B cell (primary cell): ENCODE data around the gene RIPOR3. TPM values are rescaled to one million over a fixed set of nuclear protein-coding genes. Genes with fewer than 3 reads are reported as not detected.

Experiments
- ATAC-seq: fragments of 200-7000 bp; cut with Tn5 transposase; one replicate; pipeline ENCODE4 v1.10.0; 2021; ENCODE audit warnings: low read depth, mild to moderate bottlenecking, moderate number of reproducible peaks, moderate library complexity
- CTCF ChIA-PET: fragments of 350-600 bp; sonication (Branson Sonifier 250); formaldehyde crosslinking; loops from one replicate; lab custom pipeline; 2021; ENCODE audit warnings: antibody characterized with exemption, inconsistent platforms; lab: Charles Lee
- POLR2A ChIA-PET: fragments of 350-600 bp; sonication (Branson Sonifier 250); formaldehyde crosslinking; loops from one replicate; lab custom pipeline; 2021; ENCODE audit warnings: antibody characterized with exemption; lab: Charles Lee
- DNase-seq: peaks from one replicate; pipeline ENCODE4 v3.0.0; 2013
- H2AFZ ChIP-seq: 2 replicates; pipeline ENCODE4 v1.6.1; 2012; ENCODE audit warnings: mild to moderate bottlenecking, low read depth, low read length; ENCODE audit not compliant: insufficient read depth, poor library complexity, severe bottlenecking
- H3K27ac ChIP-seq, 2 donors: 1 replicate in 1 of 2; 2 replicates in 1 of 2; pipeline ENCODE4 v1.5.1; 2012 to 2013; ENCODE audit warnings: low read length in 2 of 2, mild to moderate bottlenecking in 2 of 2, moderate library complexity in 1 of 2
- H3K27me3 ChIP-seq, 4 experiments: fragments of 200-600 bp in 1 of 4; sonication (generic) in 1 of 4; replicated peaks in 1 of 4; 1 replicate in 2 of 4; 2 replicates in 2 of 4; pipeline versions ENCODE4 v1.6.1 to v1.7.0; 2013 to 2016; ENCODE audit warnings: low read length in 3 of 4, mild to moderate bottlenecking in 2 of 4, mixed read lengths in 1 of 4, moderate library complexity in 1 of 4; ENCODE audit not compliant: insufficient read depth in 4 of 4, control insufficient read depth in 3 of 4; ENCODE audit errors: control extremely low read depth in 1 of 4
- H3K36me3 ChIP-seq, 2 experiments: replicated peaks in 1 of 2; 1 replicate in 1 of 2; 2 replicates in 1 of 2; pipeline versions ENCODE4 v1.6.1 to v1.7.1; 2013; ENCODE audit warnings: low read length in 1 of 2; ENCODE audit not compliant: insufficient read depth in 2 of 2, control insufficient read depth in 1 of 2; ENCODE audit errors: control extremely low read depth in 1 of 2, extremely low read depth in 1 of 2
- H3K4me1 ChIP-seq, 2 donors: fragments of 200-600 bp in 1 of 2; sonication (generic) in 1 of 2; 1 replicate in 1 of 2; 2 replicates in 1 of 2; pipeline versions ENCODE4 v1.5.1 to v1.6.1; 2013 to 2017; ENCODE audit warnings: low read length in 2 of 2; ENCODE audit not compliant: control insufficient read depth in 2 of 2, insufficient read depth in 2 of 2
- H3K4me2 ChIP-seq: replicated peaks from 2 replicates; pipeline ENCODE3; 2012; ENCODE audit warnings: mild to moderate bottlenecking, low read depth, low read length; ENCODE audit not compliant: poor library complexity, severe bottlenecking
- H3K4me3 ChIP-seq, 5 experiments: fragments of 200-600 bp in 1 of 5; sonication (generic) in 1 of 5; 1 replicate in 3 of 5; 2 replicates in 2 of 5; pipeline versions ENCODE4 v1.5.1 to v1.7.0; 2011 to 2016; ENCODE audit warnings: low read length in 4 of 5, mild to moderate bottlenecking in 4 of 5, low read depth in 2 of 5, control low read depth in 1 of 5, moderate library complexity in 1 of 5; ENCODE audit not compliant: insufficient read depth in 1 of 5; ENCODE audit errors: control extremely low read depth in 1 of 5, extremely low read depth in 1 of 5
- H3K79me2 ChIP-seq: fragments of 200-600 bp; sonication (generic); one replicate; pipeline ENCODE4 v1.6.0; 2016; ENCODE audit warnings: low read length; ENCODE audit not compliant: control insufficient read depth, insufficient read depth
- H3K9ac ChIP-seq: fragments of 200-600 bp; sonication (generic); 2 replicates; pipeline ENCODE4 v1.6.1; 2017; ENCODE audit warnings: mild to moderate bottlenecking, low read length, moderate library complexity
- H3K9me3 ChIP-seq, 3 donors: one replicate each; pipeline versions ENCODE4 v1.6.1 to v1.7.1; 2013; ENCODE audit warnings: low read length in 2 of 3; ENCODE audit not compliant: control insufficient read depth in 2 of 3, insufficient read depth in 1 of 3; ENCODE audit errors: control extremely low read depth in 1 of 3
- H4K20me1 ChIP-seq: 2 replicates; pipeline ENCODE4 v1.6.0; 2012; ENCODE audit warnings: mild to moderate bottlenecking, low read length; ENCODE audit not compliant: insufficient read depth, control insufficient read depth, poor library complexity, severe bottlenecking
- H3K27ac Mint-ChIP-seq: one replicate; pipeline ENCODE4 v1.8.0; 2021; ENCODE audit warnings: mixed read lengths
- H3K27me3 Mint-ChIP-seq: one replicate; pipeline ENCODE4 v1.8.0; 2021; ENCODE audit warnings: mixed read lengths
- H3K4me1 Mint-ChIP-seq: one replicate; pipeline ENCODE4 v1.8.0; 2021; ENCODE audit warnings: mixed read lengths
- H3K4me3 Mint-ChIP-seq: one replicate; pipeline ENCODE4 v1.8.0; 2021; ENCODE audit warnings: mixed read lengths
- H3K9me3 Mint-ChIP-seq: one replicate; pipeline ENCODE4 v1.8.0; 2022; ENCODE audit warnings: mixed read lengths; ENCODE audit not compliant: insufficient read depth
- CTCF ChIP-seq: fragments of 200-600 bp; IDR thresholded peaks from one replicate; pipeline ENCODE4 v1.8.0; 2022; ENCODE audit warnings: antibody characterized with exemption, mild to moderate bottlenecking
- EZH2 ChIP-seq: IDR thresholded peaks from 2 replicates; pipeline ENCODE4 v1.6.1; 2012; ENCODE audit warnings: borderline replicate concordance, low read depth, mild to moderate bottlenecking, moderate library complexity, low read length; ENCODE audit not compliant: insufficient read depth, poor library complexity, severe bottlenecking
- WGBS: methylation state at CpG from one replicate; pipeline ENCODE4 v1.1.5; 2013; ENCODE audit warnings: missing lambda C conversion rate; ENCODE audit not compliant: insufficient coverage; 5-methylcytosine and 5-hydroxymethylcytosine counted together
- intact Hi-C: fragments of 100-400 bp; cut with micrococcal nuclease; formaldehyde crosslinking; loops from one replicate; pipeline ENCODE4 v1.10.0; 2022
- polyA plus RNA-seq: library from polyadenylated mRNA; depleted of rRNA; stranded (reverse); fragments of >200 nt; gene quantifications from 2 replicates; pipeline ENCODE4 v1.2.3, GENCODE V29; 2012
- total RNA-seq, 2 donors: library from RNA; stranded (reverse); fragments of 120-200 nt in 1 of 2; gene quantifications; 1 replicate in 1 of 2; 2 replicates in 1 of 2; pipeline versions ENCODE4 v1.2.3 to v1.2.4, GENCODE V29; 2013 to 2022

Gene RIPOR3
- total and polyA plus RNA-seq, 2 donors (not counting 1 experiment from before 2014, with no cell fraction given): 0.09 to 0.27 TPM

- peaks cover 0 to 33% (median 6%) of the 10 kb centered on the region in 4 experiments for H3K27me3 ChIP-seq
- H4K20me1 ChIP-seq: no peaks in the 10 kb centered on the region
- Mint-ChIP-seq H3K9me3 (no peaks in the 10 kb centered on the region), H3K27ac (no peak overlapping the region), H3K4me1 (peaks cover 10% of the 10 kb centered on the region), H3K4me3 (no peak overlapping the region), H3K27me3 (peaks cover 30% of the 10 kb centered on the region)
- H3K9ac ChIP-seq: no peak overlapping the region
- POLR2A ChIA-PET: no interaction called here
- 94% methylated on average over 10 of the region's 10 CpGs for WGBS
- no peaks in the 10 kb centered on the region for H3K9me3 ChIP-seq
- no peaks in the 10 kb centered on the region for H3K36me3 ChIP-seq
- H3K4me2 ChIP-seq: no peak overlapping the region
- CTCF ChIA-PET: interaction anchor here (0.7 kb wide), 1 partner anchor 96 kb away, joined by 3 read pairs; no protein-coding TSS in a partner anchor
- no peak for DNase-seq
- H3K4me1 ChIP-seq: peaks cover 8 to 11% of the 10 kb centered on the region in 2 donors
- intact Hi-C loops: no loop called here
- H3K27ac ChIP-seq: no peak overlapping the region
- H3K4me3 ChIP-seq: no peak overlapping the region
- TF ChIP-seq EZH2: no peak
- no peak for TF ChIP-seq CTCF
- H2AFZ ChIP-seq: no peak overlapping the region
- H3K79me2 ChIP-seq: no peaks in the 10 kb centered on the region
- ATAC-seq: no peak
Measured at GRCh38 chr20:50686821-50687220, 4.5 kb downstream of the RIPOR3 start.

- Histone ChIP-seq H3K4me2 (no peak overlapping the region), H3K4me1 (no peaks in the 10 kb centered on the region), H3K27ac (no peak overlapping the region), H3K9me3 (no peaks in the 10 kb centered on the region), H2AFZ (no peak overlapping the region), H3K9ac (no peak overlapping the region), H3K79me2 (no peaks in the 10 kb centered on the region), H3K4me3 (no peak overlapping the region), H3K27me3 (peaks cover 0 to 7% (median 0%) of the 10 kb centered on the region in 4 experiments), H4K20me1 (no peaks in the 10 kb centered on the region), H3K36me3 (no peaks in the 10 kb centered on the region)
- CTCF ChIA-PET: no interaction called here
- Mint-ChIP-seq H3K4me1 (no peaks in the 10 kb centered on the region), H3K4me3 (no peak overlapping the region), H3K27me3 (peaks cover 12% of the 10 kb centered on the region), H3K9me3 (no peaks in the 10 kb centered on the region), H3K27ac (no peak overlapping the region)
- POLR2A ChIA-PET: no interaction called here
- 96% methylated on average over 4 of the region's 6 CpGs for WGBS
- intact Hi-C loops: no loop called here
- no peak for DNase-seq
- ATAC-seq: no peak
- TF ChIP-seq CTCF: no peak
- TF ChIP-seq EZH2: no peak
Measured at GRCh38 chr20:50683570-50683969, 7.8 kb downstream of the RIPOR3 start.
